ENCODE measurements around the gene WWOX.

GRCh38 chr16:78571898-78572358, 472.5 kb downstream of the WWOX start:
- TF ChIP-seq CTCF (IDR thresholded peaks at IDR 0.05) (no peak), EP300 (IDR thresholded peaks at IDR 0.05) (no peak), POLR2A (IDR thresholded peaks at IDR 0.05) (no peak), POLR2AphosphoS5 (IDR thresholded peaks at IDR 0.05) (no peak)
